Fibroblast of lung (primary cell): ENCODE measurements around the gene SPATA32.
"Not testable (repeated sequence)": the region's sequence is repeated elsewhere in the genome, so short reads cannot be mapped to it uniquely, and the experiment has no call there.

Source experiments
- EZH2 ChIP-seq: IDR thresholded peaks from 2 replicates; pipeline ENCODE4 v1.5.1; 2012; ENCODE audit warnings: low read length, control low read depth, mild to moderate bottlenecking; ENCODE audit errors: missing control alignments
- TF ChIP-seq, protein P1 (sequence below), 2 donors: IDR thresholded peaks in 1 of 2; conservative IDR thresholded peaks in 1 of 2; 1 replicate in 1 of 2; 2 replicates in 1 of 2; pipeline ENCODE4 v1.5.1; 2011 to 2012; ENCODE audit warnings: low read length in 2 of 2, control low read depth in 1 of 2, inconsistent platforms in 1 of 2, low read depth in 1 of 2, mild to moderate bottlenecking in 1 of 2

DNA sequence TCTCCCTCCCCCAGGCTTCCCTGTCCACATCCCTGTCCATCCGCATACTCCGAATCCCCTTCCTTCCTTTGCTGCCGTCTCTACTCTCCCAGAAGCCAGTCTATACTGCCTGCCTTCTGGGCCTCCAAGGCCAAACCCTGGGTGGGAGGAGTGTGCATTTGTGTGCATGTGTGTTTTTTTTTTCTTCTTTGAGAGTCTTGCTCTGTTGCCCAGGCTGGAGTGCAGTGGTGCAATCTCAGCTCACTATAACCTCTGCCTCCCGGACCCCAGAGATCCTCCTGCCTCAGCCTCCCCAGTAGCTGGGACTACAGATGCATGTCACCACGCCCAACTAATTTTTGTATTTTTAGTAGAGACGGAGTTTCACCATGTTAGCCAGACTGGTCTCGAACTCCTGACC lies 8.7 kb downstream of the SPATA32 start:
- not testable (repeated sequence) for TF ChIP-seq EZH2
- TF ChIP-seq, protein P1, sequence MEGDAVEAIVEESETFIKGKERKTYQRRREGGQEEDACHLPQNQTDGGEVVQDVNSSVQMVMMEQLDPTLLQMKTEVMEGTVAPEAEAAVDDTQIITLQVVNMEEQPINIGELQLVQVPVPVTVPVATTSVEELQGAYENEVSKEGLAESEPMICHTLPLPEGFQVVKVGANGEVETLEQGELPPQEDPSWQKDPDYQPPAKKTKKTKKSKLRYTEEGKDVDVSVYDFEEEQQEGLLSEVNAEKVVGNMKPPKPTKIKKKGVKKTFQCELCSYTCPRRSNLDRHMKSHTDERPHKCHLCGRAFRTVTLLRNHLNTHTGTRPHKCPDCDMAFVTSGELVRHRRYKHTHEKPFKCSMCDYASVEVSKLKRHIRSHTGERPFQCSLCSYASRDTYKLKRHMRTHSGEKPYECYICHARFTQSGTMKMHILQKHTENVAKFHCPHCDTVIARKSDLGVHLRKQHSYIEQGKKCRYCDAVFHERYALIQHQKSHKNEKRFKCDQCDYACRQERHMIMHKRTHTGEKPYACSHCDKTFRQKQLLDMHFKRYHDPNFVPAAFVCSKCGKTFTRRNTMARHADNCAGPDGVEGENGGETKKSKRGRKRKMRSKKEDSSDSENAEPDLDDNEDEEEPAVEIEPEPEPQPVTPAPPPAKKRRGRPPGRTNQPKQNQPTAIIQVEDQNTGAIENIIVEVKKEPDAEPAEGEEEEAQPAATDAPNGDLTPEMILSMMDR (conservative IDR thresholded peaks at IDR 0.05 in 1 of 2, IDR thresholded peaks at IDR 0.05 in 1 of 2; ENCODE audit: low read depth in 1 of 2, low read length in 2 of 2): not testable (repeated sequence)
